K562 (cell line): Measurements from ENCODE around the gene OBSCN. TPM values are rescaled to one million over a fixed set of nuclear protein-coding genes. Genes with fewer than 3 reads are reported as not detected.

ENCODE experiments used
- ATAC-seq: fragments of 200-7000 bp; cut with Tn5 transposase; 3 replicates; pipeline ENCODE4 v1.9.1; 2020; ENCODE audit warnings: moderate library complexity
- BruUV-seq: library from RNA; stranded (reverse); fragments of 400-500 nt; replicated peaks from 2 replicates; lab custom pipeline; 2021; lab: Mats Ljungman, UMichigan
- CTCF ChIA-PET: fragments of 300-600 bp; formaldehyde crosslinking; extraction: SDS; loops from one replicate; lab custom pipeline; 2021; ENCODE audit warnings: low intra/inter-chr PET ratio; lab: Yijun Ruan, JAX
- POLR2A ChIA-PET: fragments of 300-600, 350-650 bp; sonication (Branson Sonifier 250); formaldehyde crosslinking; extraction: SDS; loops from one replicate; lab custom pipeline; 2021; ENCODE audit warnings: antibody characterized with exemption, inconsistent platforms; lab: Yijun Ruan, JAX
- DNase-seq, 4 experiments: peaks; one replicate each; pipeline versions ENCODE4 v3.0.0 to v3.0.0-alpha.2; 2011 to 2018; ENCODE audit warnings: low spot score in 3 of 4, mixed read lengths in 3 of 4; ENCODE audit errors: extremely low read depth in 1 of 4
- FAIRE-seq: peaks from 2 replicates; lab custom pipeline; 2011; peaks lifted over from hg19 to GRCh38; lab: Jason Lieb, UNC
- H2AFZ ChIP-seq: 2 replicates; pipeline ENCODE4 v1.6.0; 2011; ENCODE audit warnings: low read depth, low read length, control low read depth, inconsistent platforms
- H3K27ac ChIP-seq: fragments of 200-600 bp; 3 replicates; pipeline ENCODE4 v1.8.0; 2011; ENCODE audit warnings: low read depth, mild to moderate bottlenecking, control low read depth, inconsistent platforms, low read length, moderate library complexity, mixed read lengths; ENCODE audit errors: extremely low read depth
- H3K27me3 ChIP-seq, 2 experiments: fragments of 300-600 bp in 1 of 2; 2 replicates in 1 of 2; 3 replicates in 1 of 2; pipeline versions ENCODE4 v1.6.0 to v1.8.0; 2011; ENCODE audit warnings: inconsistent platforms in 2 of 2, low read length in 2 of 2, mild to moderate bottlenecking in 1 of 2, mixed read lengths in 1 of 2, moderate library complexity in 1 of 2; ENCODE audit not compliant: control insufficient read depth in 2 of 2, insufficient read depth in 2 of 2
- H3K36me3 ChIP-seq: fragments of 300-600 bp; 3 replicates; pipeline ENCODE4 v1.8.0; 2011; ENCODE audit warnings: mild to moderate bottlenecking, low read length, inconsistent platforms; ENCODE audit not compliant: control insufficient read depth, insufficient read depth
- H3K4me1 ChIP-seq, 2 experiments: fragments of 200-600 bp in 1 of 2; replicated peaks in 1 of 2; 2 replicates in 1 of 2; 3 replicates in 1 of 2; pipeline versions ENCODE4 v1.5.1 to v1.8.0; 2011; ENCODE audit warnings: inconsistent platforms in 2 of 2, low read length in 2 of 2, mild to moderate bottlenecking in 1 of 2, mixed read lengths in 1 of 2, moderate library complexity in 1 of 2; ENCODE audit not compliant: control insufficient read depth in 2 of 2, insufficient read depth in 2 of 2
- H3K4me2 ChIP-seq: 2 replicates; pipeline ENCODE4 v1.6.1; 2011; ENCODE audit warnings: low read length, control low read depth, inconsistent platforms, mixed read lengths; ENCODE audit not compliant: insufficient read depth
- H3K4me3 ChIP-seq: fragments of 200-600 bp; sonication (generic), shearing (Covaris generic); 2 replicates; pipeline ENCODE4 v1.5.1; 2016; ENCODE audit warnings: control low read depth, inconsistent platforms
- H3K79me2 ChIP-seq: fragments of 200-600 bp; 3 replicates; pipeline ENCODE4 v1.8.0; 2011; ENCODE audit warnings: low read length, inconsistent platforms; ENCODE audit not compliant: control insufficient read depth, insufficient read depth
- H3K9ac ChIP-seq, 2 experiments: 2 replicates each; pipeline versions ENCODE4 v1.6.0 to v1.6.1; 2011; ENCODE audit warnings: low read depth in 2 of 2, low read length in 2 of 2, control low read depth in 1 of 2, inconsistent platforms in 1 of 2, mild to moderate bottlenecking in 1 of 2, mixed read lengths in 1 of 2; ENCODE audit not compliant: insufficient read depth in 1 of 2
- H3K9me1 ChIP-seq: one replicate; pipeline ENCODE4 v1.6.0; 2011; ENCODE audit warnings: inconsistent platforms, mild to moderate bottlenecking, low read length, moderate library complexity; ENCODE audit not compliant: control insufficient read depth, insufficient read depth
- H3K9me3 ChIP-seq: replicated peaks from 2 replicates; pipeline ENCODE4 v1.5.1; 2011; ENCODE audit warnings: low read depth, low read length, inconsistent platforms; ENCODE audit not compliant: control insufficient read depth, insufficient read depth
- H4K20me1 ChIP-seq: replicated peaks from 2 replicates; pipeline ENCODE4 v1.6.1; 2011; ENCODE audit warnings: low read length, inconsistent platforms, mixed read lengths; ENCODE audit not compliant: control insufficient read depth, insufficient read depth
- ATF6 ChIP-seq: sonication (generic); formaldehyde crosslinking; IDR thresholded peaks from 2 replicates; pipeline ENCODE4 v1.4.0; 2020; ENCODE audit warnings: mild to moderate bottlenecking, missing genetic modification reagents
- CHD1 ChIP-seq: fragments of 200-600 bp; sonication (generic); IDR thresholded peaks from one replicate; pipeline ENCODE4 v1.6.1; 2012; ENCODE audit warnings: mild to moderate bottlenecking, moderate library complexity, low read length, inconsistent platforms
- DMBX1 ChIP-seq: fragments of 250-450 bp; sonication (Bioruptor Pico); IDR thresholded peaks from 2 replicates; pipeline ENCODE4 v1.8.0; 2022; ENCODE audit warnings: inconsistent platforms, mild to moderate bottlenecking, moderate library complexity, borderline replicate concordance
- EHMT2 ChIP-seq: fragments of 450-650 bp; IDR thresholded peaks from 2 replicates; pipeline ENCODE4 v1.6.1; 2018; ENCODE audit warnings: antibody characterized with exemption
- GTF3C2 ChIP-seq: IDR thresholded peaks from 3 replicates; pipeline ENCODE4 v1.6.1; 2011; ENCODE audit warnings: borderline replicate concordance, mild to moderate bottlenecking, moderate library complexity; ENCODE audit not compliant: insufficient read length; ENCODE audit errors: extremely low read depth
- RFX1 ChIP-seq: fragments of 450-650 bp; IDR thresholded peaks from 2 replicates; pipeline ENCODE4 v1.6.1; 2016; ENCODE audit warnings: mild to moderate bottlenecking, moderate library complexity
- SRF ChIP-seq, 2 experiments: fragments of 250-450, 450-650 bp in 1 of 2; sonication (Bioruptor Pico) in 1 of 2; sonication (generic) in 1 of 2; formaldehyde crosslinking; IDR thresholded peaks; 2 replicates each; pipeline versions ENCODE4 v1.5.0 to v1.5.1; 2020 to 2022; ENCODE audit warnings: mild to moderate bottlenecking in 1 of 2, missing genetic modification reagents in 1 of 2
- ZNF551 ChIP-seq: fragments of 250-450 bp; sonication (Bioruptor Pico); IDR thresholded peaks from 2 replicates; pipeline ENCODE4 v1.5.0; 2021; ENCODE audit warnings: mild to moderate bottlenecking, moderate library complexity
- WGBS: fragments of 100-300 bp; shearing (Covaris generic); methylation state at CpG from one replicate; pipeline ENCODE4 v1.1.6; 2016; ENCODE audit warnings: low coverage, mixed read lengths; ENCODE audit not compliant: insufficient coverage; ENCODE audit errors: missing lambda C conversion rate; 5-methylcytosine and 5-hydroxymethylcytosine counted together
- in situ Hi-C: fragments of 300-500 bp; cut with MboI; formaldehyde crosslinking; loops from 4 replicates; pipeline ENCODE4 v1.15.0; 2018; ENCODE audit warnings: inconsistent platforms, mixed read lengths
- intact Hi-C: fragments of 100-400 bp; cut with micrococcal nuclease; formaldehyde crosslinking; loops from 2 replicates; pipeline ENCODE4 v1.14.2; 2022
- polyA plus RNA-seq, 8 experiments: library from polyadenylated mRNA; depleted of rRNA in 4 of 8; stranded (reverse) in 5 of 8; unstranded in 3 of 8; fragments of >200 nt; fragmentation: Nextera tagmentation in 2 of 8; fragmentation: Illumina TruSeq in 1 of 8; extraction: Ambion mirVana in 2 of 8; extraction: Trizol in 1 of 8; gene quantifications; 2 replicates each; pipeline versions ENCODE4 v1.2.1 to v1.2.3, GENCODE V29; 2011 to 2014; ENCODE audit warnings: inconsistent platforms in 1 of 8, missing spikeins in 1 of 8
- total RNA-seq, 7 experiments: library from RNA; depleted of rRNA in 6 of 7; stranded (reverse); fragments of >200 nt in 6 of 7; fragmentation: Illumina TruSeq in 2 of 7; extraction: Trizol in 2 of 7; gene quantifications; 2 replicates each; pipeline versions ENCODE4 v1.2.1 to v1.2.3, GENCODE V29; 2011 to 2021; ENCODE audit warnings: low replicate concordance in 1 of 7

The OBSCN gene
- total and polyA plus RNA-seq, 9 of the 15 experiments (the other 6 are each of a cell fraction or from before 2014, with no cell fraction given) = 0.18 to 19.7 (median 3.6) TPM

- H2AFZ ChIP-seq = no peak overlapping the region
- no peak overlapping the region for H3K4me3 ChIP-seq
- intact Hi-C loops (no loop called here), in situ Hi-C loops (no loop called here)
- no peaks in the 10 kb centered on the region for H3K4me1 ChIP-seq
- no peaks in the 10 kb centered on the region for H3K36me3 ChIP-seq
- no peak overlapping the region for H3K9ac ChIP-seq
- peaks cover 3% of the 10 kb centered on the region; the same call in 1 of the 2 replicates for H3K9me3 ChIP-seq
- H3K4me2 ChIP-seq = no peak overlapping the region
- 0% methylated on average over 7 of the region's 7 CpGs for WGBS
- H3K27ac ChIP-seq = no peak overlapping the region
- no peaks in the 10 kb centered on the region for H3K9me1 ChIP-seq
- ChIA-PET POLR2A (interaction anchor here (0.6 to 1.4 kb wide), 2 partner anchors 9 to 14 kb away, joined by 3 read pairs; no protein-coding TSS in a partner anchor), CTCF (no interaction called here)
- H3K27me3 ChIP-seq = peaks cover 2 to 34% of the 10 kb centered on the region in 2 experiments; a peak in 2 of 5 replicates
- no peak for TF ChIP-seq GTF3C2
- TF ChIP-seq SRF (CRISPR knock-in tag; IDR thresholded peaks at IDR 0.05) = no peak
- TF ChIP-seq CHD1 = no peak
- TF ChIP-seq ZNF551 (CRISPR knock-in tag) = no peak
- TF ChIP-seq EHMT2 = no peak
- TF ChIP-seq RFX1 = no peak
- TF ChIP-seq DMBX1 (CRISPR knock-in tag) = no peak
- no peak for TF ChIP-seq ATF6
- DNase-seq (no peak), ATAC-seq (no peak), FAIRE-seq (no peak)
- H4K20me1 ChIP-seq = no peaks in the 10 kb centered on the region
- H3K79me2 ChIP-seq = no peaks in the 10 kb centered on the region
- no TSS peak for BruUV-seq
Observed at GRCh38 chr1:228299901-228300300, 92.1 kb downstream of the OBSCN start.
